Omental fat pad (tissue), 4 donors: ENCODE results near the gene CYREN. TPM values are rescaled to one million over a fixed set of nuclear protein-coding genes. Genes with fewer than 3 reads are reported as not detected.

Experiments used
- ATAC-seq: fragments of 150-250 bp; one replicate; pipeline ENCODE4 v1.9.1; 2016; ENCODE audit warnings: mild to moderate bottlenecking, moderate library complexity; ENCODE audit not compliant: low FRiP score
- DNase-seq: peaks from one replicate; pipeline ENCODE4 v3.0.0-alpha.2; 2019; ENCODE audit warnings: low spot score
- CTCF ChIP-seq, 3 donors: fragments of 450-650 bp; IDR thresholded peaks; one replicate each; pipeline ENCODE4 v1.5.1; 2016 to 2017; ENCODE audit warnings: antibody characterized with exemption in 3 of 3, mild to moderate bottlenecking in 3 of 3, moderate library complexity in 2 of 3
- total RNA-seq, 4 donors: library from RNA; depleted of rRNA; stranded (reverse); fragments of >200 nt; gene quantifications; one replicate each; pipeline ENCODE4 v1.1.0, GENCODE V29; 2016

CYREN gene
- total RNA-seq, 4 donors from 2014 or later, result 24.6 to 50.8 (median 29.6) TPM

GRCh38 chr7:135158874-135159273 lies 11.6 kb downstream of the CYREN start:
- DNase-seq (no peak), ATAC-seq (no peak)
- TF ChIP-seq CTCF (IDR thresholded peaks at IDR 0.05), result no peak

DNA sequence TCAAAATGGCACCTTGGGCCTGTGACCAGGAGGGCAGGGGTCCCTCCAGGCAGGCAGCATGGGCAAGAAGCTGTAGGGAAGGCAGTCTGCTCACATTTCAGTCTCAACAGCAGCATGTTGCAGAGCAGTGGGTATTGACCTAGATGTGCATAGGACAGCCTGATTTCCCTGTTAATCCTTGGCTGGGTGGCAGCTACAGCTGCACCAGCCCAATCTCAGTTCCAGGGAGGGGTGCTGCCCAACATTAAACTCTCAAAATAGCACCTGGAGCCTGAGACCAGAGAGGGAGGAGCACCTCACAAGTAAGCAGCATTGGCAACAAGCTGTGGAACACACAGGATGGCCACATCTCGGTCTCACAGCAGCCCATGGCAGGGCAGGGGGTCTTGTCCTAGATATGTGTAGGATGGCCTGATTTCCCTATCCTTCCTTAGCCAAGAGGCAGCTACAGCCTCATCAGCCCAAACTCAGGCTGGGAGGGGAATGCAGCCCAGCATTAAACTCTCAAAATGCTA lies 12.3 kb downstream of the CYREN start:
- DNase-seq (no peak), ATAC-seq (no peak)
- TF ChIP-seq CTCF (IDR thresholded peaks at IDR 0.05), result no peak

DNA sequence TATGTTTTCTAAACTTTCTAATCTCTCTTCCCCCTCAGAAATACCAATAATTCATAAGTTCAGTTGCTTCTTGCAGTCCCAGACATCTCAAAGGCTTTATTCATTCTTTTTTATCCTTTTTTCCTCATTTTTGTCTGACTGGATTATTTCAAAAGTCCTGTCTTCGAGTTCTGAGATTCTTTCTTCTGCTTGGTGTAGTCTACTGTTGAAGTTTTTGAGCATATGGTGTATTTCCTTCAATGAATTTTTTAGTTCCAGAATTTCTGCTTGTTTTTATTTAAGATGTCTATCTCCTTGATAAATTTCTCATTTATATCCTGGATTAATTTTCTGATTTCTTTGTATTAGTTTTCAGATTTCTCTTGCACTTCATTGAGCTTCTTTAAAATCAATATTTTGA lies 14.2 kb downstream of the CYREN start:
- ATAC-seq (no peak), DNase-seq (no peak)
- TF ChIP-seq CTCF (IDR thresholded peaks at IDR 0.05), result no peak

DNA sequence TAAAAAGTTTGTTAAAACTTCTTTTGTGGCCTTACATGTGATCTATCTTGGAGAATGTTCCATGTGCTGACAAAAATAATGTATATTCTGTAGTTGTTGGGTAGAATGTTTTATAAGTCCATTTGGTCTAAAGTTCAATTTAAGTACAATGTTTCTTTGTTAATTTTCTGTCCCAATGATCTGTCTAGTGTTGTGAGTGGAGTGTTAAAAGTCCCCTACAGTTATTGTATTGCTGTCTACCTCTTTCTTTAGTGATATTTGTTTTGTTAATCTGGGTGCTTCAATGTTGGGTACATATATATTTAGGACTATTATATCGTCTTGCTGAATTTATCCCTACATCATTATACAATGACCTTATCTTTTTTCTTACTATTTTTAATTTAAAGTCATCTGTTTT lies 15.8 kb downstream of the CYREN start:
- TF ChIP-seq CTCF (IDR thresholded peaks at IDR 0.05), result no peak
- DNase-seq (no peak), ATAC-seq (no peak)

DNA sequence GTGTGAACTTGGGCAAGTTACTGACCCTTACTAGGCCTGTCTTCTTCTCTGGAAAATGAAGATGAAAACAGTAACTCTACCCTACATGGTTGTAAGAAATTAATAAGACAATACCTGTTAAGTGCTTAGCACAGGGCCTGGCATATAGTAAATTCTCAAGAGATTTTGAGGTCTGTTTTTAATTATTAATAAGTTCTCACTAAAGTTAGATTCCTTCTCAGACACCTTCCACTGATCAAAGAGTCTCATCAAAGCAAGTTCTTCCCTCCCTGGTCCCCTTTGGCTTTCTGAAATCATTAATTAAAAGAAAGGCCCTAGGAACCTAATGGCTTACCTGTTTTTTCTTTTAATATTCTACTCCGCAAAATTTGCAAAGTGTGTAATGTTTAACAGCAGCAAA lies 18.1 kb downstream of the CYREN start:
- no peak for TF ChIP-seq CTCF (IDR thresholded peaks at IDR 0.05)
- DNase-seq, result no peak
- ATAC-seq, result no peak

- TF ChIP-seq CTCF (IDR thresholded peaks at IDR 0.05), result no peak
- ATAC-seq, result no peak
- DNase-seq, result no peak
Observed at GRCh38 chr7:135151533-135151932, 19.0 kb downstream of the CYREN start.

DNA sequence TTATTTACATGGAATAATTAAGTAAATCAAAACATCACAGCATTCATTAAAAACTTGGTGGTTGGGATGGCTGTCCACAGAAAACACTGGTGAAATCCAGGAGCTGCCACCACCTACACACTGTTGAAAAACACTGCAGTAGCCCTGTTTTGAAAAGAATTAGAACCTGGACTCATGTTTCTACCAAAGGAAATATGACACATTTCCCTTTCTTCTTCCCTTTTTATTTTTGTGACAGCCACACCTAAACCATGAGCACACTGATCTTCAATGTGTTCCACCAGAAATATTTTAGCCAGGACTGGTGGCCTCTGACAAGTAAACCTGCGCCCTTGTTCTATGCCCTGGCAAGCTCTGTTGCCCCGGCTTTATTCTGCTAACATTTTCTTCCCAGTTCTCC lies 19.4 kb downstream of the CYREN start:
- DNase-seq (no peak), ATAC-seq (no peak)
- TF ChIP-seq CTCF (IDR thresholded peaks at IDR 0.05), result no peak
